GM23338 (cell line): ENCODE results near the gene ZDHHC16.

Experiments used
- EZH2 ChIP-seq: fragments of 200-600 bp; sonication (generic); IDR thresholded peaks from one replicate; pipeline ENCODE4 v1.8.0; 2017; ENCODE audit warnings: antibody characterized with exemption, mild to moderate bottlenecking, low read depth; ENCODE audit not compliant: unreplicated experiment
- NANOG ChIP-seq: IDR thresholded peaks from 2 replicates; pipeline ENCODE4 v1.6.1; 2016; ENCODE audit warnings: antibody characterized with exemption, borderline replicate concordance
- POLR2AphosphoS5 ChIP-seq: IDR thresholded peaks from 2 replicates; pipeline ENCODE4 v1.6.1; 2016; ENCODE audit warnings: antibody characterized with exemption, low read depth
- TF ChIP-seq, protein P1 (sequence below), 2 experiments: fragments of 200-600 bp in 1 of 2; sonication (generic) in 1 of 2; conservative IDR thresholded peaks; 2 replicates each; pipeline versions ENCODE4 v1.5.1 to v1.6.1; 2016 to 2017; ENCODE audit warnings: antibody characterized with exemption in 2 of 2, low read depth in 2 of 2, mild to moderate bottlenecking in 2 of 2, moderate library complexity in 1 of 2

DNA sequence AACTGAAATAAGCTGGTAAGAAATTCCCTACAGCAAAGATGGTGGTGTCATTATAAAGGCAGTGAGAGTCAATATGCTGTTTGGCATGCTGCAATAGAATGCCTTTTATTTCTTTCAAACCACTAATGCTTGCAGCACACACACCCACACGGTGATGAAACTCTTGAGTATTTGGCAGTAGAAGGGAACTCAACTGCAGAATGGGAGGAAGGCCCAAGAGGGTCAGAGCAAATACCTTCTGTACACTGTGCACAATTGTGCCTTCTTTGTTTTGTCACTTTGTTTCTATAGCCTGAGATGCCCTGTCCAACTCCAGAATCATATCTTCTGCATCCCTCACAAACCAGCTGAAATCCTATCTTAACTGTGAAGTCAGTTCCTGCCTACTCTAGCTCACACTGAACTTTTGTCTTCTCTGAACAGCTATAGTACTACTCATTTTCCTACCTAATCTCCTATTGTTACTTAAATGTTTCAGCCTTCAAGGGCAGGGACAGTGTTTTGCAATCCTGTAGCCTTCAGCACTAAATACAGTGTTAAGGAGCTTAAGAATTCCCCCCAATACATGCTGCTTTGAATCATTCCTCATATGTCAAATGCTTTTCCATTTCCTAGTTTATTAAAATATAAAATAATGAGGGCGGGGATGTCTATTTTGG, 30.1 kb downstream of the ZDHHC16 start:
- TF ChIP-seq NANOG (no peak), POLR2AphosphoS5 (no peak), EZH2 (no peak)
- TF ChIP-seq, protein P1, sequence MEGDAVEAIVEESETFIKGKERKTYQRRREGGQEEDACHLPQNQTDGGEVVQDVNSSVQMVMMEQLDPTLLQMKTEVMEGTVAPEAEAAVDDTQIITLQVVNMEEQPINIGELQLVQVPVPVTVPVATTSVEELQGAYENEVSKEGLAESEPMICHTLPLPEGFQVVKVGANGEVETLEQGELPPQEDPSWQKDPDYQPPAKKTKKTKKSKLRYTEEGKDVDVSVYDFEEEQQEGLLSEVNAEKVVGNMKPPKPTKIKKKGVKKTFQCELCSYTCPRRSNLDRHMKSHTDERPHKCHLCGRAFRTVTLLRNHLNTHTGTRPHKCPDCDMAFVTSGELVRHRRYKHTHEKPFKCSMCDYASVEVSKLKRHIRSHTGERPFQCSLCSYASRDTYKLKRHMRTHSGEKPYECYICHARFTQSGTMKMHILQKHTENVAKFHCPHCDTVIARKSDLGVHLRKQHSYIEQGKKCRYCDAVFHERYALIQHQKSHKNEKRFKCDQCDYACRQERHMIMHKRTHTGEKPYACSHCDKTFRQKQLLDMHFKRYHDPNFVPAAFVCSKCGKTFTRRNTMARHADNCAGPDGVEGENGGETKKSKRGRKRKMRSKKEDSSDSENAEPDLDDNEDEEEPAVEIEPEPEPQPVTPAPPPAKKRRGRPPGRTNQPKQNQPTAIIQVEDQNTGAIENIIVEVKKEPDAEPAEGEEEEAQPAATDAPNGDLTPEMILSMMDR (conservative IDR thresholded peaks at IDR 0.05; ENCODE audit: low read depth in 2 of 2): no peak
